NK-92 (cell line): ENCODE measurements around the gene OS9.

ENCODE experiments used
- DNase-seq: peaks from one replicate; lab custom pipeline; 2025; ENCODE audit not compliant: unreplicated experiment; lab: John Stamatoyannopoulos, UW

OS9 gene

GRCh38 chr12:57735952-57736740, 42.2 kb downstream of the OS9 start:
- DNase-seq, result no peak

GRCh38 chr12:57736741-57737466, 43.0 kb downstream of the OS9 start:
- no peak for DNase-seq

DNA sequence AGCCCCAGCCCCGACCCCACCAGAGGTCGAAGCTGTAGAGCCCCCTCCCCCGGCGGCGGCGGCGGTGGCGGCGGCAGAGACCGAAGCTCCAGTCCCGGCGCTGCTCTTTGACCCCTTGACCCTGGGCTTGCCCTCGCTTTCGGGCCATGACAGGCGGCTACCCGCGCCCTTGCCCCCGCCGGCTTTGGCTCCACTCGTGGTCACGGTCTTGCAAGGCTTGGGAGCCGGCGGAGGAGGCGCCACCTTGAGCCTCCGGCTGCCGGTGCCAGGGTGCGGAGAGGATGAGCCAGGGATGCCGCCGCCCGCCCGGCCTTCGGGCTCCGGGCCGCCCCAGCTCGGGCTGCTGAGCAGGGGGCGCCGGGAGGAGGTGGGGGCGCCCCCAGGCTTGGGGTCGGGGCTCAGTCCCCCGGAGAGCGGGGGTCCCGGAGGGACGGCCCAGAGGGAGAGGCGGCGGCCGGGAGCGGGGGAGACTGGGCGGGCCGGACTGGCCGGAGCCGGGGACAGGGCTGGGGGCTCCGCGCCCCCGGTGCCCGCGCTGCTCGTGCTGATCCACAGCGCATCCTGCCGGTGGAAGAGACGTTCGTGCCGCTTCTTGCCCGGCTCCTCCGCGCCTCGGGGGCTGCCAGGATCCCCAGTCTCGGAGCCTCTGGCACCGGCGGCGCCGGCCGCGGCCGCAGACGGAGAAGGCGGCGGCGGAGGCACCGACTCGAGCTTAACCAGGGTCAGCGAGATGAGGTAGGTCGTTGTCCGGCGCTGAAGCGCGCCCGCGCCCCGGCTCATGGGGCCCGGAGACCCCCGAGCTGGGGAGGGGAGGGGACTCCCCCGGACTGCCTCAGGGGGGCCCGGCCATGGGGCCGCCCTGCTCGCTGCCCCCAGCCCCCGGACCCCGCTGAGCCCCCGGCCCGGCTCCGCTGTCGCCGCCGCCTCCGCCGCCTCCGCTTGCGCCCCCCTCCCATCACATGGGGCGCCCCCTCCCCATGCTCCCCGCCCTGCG, 43.8 kb downstream of the OS9 start:
- no peak for DNase-seq

GRCh38 chr12:57738661-57739237, 44.8 kb downstream of the OS9 start, which contains the start of gene AGAP2:
Gene AGAP2 (minus strand): TSS chr12:57738742. CDS start chr12:57738246, 496 bp downstream.
- no peak for DNase-seq

DNA sequence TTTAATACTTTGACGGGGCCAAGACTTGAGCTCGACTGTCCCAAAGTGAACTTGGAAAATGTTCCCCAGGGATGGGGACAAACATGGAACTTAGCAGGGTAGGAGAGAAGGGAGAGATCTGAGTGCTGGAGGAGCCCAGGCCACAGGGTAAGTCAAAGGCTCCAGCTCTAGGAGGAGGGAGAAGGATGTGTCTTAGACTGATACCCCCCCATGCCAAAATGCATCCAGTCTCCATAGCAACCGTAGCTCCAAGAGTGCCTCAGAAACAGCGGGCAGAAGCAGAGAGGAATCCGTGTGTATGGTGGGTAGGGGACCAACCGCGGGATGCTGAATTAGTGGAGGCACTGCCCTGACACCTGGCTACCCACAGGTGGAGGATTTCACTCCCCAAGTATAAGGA, 45.5 kb downstream of the OS9 start:
- no peak for DNase-seq

GRCh38 chr12:57739914-57740538, 46.1 kb downstream of the OS9 start:
- DNase-seq, result no peak

- peak; percentile 34 for DNase-seq
Observed at GRCh38 chr12:57740656-57741412, 46.9 kb downstream of the OS9 start.

GRCh38 chr12:57741413-57741789, 47.5 kb downstream of the OS9 start:
- DNase-seq, result no peak

DNA sequence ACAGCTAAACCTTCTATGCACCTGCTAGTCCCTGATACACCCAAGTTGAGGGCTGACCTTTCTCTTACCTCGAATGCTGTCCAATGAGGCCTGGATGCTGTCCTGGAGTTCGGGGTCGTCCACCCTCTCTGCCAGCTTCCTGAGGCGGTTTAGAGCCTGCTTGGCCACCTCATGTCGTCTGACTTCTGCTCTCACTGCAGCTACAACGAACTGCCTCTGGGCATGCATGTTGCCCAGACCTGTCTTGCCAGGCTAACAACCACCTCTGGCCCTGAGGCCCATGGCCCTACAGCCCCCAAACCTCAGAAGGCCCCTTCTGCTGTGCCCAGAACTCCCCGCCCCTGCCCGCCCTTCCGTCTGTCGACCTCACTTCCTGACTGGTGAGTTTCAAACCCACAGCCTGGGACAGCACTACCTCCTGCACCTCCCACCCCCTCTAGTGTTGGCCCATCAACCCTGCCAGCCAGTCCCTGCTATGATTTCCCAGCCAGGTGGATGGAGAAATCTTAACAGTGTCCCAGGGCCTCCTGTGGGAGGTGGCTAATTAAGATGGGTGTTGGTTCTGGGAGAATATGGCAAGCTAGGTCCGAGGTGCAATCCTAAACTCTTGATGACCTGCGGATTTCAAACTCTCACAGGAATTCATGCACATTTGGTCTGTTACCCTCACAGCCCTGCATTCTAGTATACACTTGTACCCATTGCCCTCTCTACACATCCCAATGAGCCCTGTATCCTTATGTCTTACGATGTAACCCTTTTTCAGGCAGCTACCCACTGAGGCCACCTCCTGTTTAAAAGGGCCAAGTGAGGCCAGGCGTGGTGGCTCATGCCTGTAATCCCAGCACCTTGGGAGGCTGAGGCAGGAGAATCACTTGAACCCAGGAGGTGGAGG, 48.2 kb downstream of the OS9 start:
- DNase-seq, result no peak

DNA sequence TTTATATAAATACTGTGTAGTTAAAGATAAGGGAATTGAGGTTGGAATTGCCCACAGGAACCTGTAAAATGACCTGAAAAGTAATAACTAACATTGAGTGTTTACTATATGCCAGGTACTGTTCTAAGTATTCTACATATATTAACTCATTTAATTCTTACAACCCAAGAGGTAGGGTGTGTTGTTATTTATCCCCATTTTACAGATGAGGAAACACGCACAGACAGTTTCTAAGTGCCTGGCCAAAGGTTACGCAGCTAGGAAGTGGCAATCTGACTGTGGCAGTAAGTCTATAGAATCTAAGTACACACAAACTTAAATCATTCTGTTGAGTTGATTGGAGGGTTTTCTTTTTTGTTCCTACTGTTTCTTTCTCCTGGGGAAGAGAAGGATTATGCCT, 49.8 kb downstream of the OS9 start:
- no peak for DNase-seq

DNA sequence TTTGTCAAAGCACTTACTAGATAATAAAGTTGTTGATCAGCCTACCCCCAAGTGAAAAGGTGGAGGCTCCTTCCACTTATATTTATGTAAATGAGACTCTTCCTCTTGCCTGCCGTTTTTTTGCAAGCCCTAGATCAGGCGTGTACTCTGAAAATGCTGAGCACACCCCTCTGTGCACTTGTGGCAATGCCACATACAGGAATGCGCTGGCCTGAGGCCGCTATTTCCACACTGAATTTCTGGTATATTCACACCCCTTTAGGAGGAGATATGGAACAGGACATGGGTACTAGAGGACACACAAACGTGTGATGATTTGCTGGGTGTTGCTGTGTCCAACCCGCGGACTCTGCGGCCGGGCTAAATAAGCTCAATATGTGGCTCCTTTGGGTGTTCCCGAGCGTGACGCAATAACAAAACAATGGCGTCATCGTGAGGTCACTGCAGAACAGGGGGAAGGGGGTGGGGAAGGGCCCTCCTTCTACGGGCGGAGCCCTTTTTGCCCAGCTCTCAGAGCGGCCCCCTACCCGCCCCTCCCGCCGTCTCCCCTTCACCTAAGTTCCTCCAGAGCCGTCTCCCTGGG, 50.4 kb downstream of the OS9 start:
- no peak for DNase-seq

DNA sequence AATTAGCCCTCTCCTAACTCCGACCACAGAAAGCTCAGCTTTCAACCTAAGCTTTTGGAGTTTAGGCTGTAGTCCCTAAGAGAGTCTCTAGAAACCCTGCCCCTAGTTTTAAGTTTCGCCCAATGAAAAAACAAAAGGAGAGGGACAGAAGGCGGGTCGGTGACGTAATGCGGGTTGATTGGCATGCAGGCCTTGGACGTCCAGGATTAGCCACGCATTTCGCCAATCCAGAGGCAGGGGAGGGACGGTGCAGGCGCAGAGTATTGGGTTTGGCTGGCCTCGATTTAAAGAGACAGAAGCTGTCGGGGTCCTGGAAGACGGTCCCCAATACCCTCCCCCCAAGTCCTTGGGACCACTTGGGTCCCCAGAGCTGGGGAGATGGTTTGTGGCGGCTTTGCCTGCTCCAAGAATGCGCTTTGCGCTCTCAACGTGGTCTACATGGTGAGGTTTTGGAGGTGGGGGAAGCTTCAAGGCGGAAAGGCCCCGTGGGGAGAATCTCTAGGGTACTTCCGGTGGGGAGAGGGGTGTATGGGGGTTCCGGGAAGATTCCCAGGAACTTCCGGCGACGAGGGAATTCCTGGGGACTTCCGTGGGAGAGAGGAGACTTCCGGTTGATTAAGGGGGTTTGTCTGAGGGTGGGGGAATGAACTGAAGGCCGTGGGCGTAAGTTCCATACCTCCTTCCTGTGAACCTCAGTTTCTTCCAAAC, 51.0 kb downstream of the OS9 start, which contains the start of gene TSPAN31:
TSS of gene TSPAN31 (plus strand) at position 263 of the 708 bp plus-strand sequence. CDS start at position 379, 116 bp downstream.
- DNase-seq, result peak; percentile 68

DNA sequence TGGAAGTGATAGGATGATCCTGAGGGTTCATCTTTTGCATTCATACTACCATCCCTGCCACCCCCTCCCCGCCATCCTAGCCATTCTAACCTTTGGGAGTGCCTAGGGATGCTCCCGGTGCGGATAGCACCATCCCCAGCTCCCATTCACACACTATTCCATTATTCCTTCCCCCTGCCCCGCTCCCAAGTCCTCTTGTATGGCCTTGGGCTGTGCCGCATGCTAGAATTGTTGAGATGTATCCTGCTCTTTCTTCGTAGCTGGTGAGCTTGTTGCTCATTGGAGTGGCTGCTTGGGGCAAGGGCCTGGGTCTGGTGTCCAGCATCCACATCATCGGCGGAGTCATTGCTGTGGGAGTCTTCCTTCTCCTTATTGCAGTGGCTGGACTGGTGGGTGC, 51.6 kb downstream of the OS9 start:
- DNase-seq, result no peak

- no peak for DNase-seq
Observed at GRCh38 chr12:57746025-57746424, 52.1 kb downstream of the OS9 start.

DNA sequence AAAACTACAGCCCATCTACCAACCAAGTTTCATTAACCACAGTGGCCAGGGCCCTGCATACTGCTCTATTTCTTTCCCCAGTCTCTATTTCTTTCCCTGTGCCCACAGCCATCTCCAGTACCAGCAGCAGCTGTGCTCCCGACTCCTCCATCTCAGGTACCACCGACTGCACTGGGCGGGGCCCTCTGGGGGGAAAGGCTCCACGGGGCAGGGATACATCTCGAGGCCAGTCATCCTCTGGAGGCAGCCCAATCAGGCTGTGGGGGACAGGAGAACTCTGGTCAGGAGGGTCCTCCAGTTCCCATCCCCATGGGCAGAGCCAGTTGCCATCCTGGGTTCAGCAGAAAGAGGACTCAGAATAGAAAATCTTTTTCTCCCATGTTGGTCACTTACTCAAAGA, 55.1 kb downstream of the OS9 start:
- no peak for DNase-seq

DNA sequence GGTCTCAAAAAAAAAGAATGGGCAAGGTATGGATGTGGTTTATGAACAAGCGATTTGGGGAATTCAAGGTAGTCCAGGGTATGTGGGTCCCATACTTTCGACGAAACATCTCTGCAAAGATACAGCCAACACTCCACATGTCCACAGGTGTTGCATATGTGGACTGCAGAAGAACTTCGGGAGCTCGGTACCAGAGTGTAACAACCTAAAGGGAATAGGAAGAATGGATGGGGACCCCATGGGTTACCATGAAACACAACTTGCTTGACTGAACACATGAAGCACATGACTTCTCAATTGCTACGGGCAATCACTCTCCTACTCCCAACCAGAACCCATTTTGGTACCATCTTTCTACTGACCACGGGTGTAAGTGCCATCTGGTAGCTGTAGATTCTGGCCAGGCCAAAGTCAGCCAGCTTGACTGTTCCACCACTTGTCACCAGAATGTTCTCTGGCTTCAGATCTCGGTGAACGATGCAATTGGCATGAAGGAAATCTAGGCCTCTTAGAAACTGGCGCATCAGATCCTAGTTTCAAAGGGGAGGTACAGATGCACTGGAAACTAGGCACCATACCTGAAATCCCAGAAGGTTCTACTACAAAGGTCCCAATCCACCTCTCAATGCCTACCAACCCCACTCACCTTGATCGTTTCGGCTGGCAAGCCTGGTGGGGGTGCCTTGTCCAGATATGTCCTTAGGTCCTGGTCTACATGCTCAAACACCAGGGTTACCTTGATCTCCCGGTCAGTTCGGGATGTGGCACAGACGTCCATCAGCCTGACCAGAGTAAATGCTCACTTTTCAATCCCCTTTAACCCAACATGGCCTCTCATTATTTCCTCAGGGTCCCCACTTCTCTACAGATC, 56.9 kb downstream of the OS9 start:
- DNase-seq, result no peak

DNA sequence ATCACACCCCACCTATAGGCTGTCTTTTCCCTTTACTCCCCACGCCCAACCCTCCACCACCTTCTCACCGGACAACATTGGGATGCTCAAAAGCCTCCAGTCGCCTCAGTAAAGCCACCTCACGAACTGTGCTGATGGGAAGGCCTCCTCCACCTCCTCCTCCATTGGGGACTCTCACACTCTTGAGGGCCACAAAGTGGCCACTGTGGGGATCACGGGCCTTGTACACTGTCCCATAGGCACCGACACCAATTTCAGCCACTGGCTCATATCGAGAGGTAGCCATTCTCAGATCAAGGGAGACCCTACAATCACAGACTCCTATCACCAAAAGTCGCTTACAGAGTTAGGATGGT, 57.5 kb downstream of the OS9 start:
- DNase-seq, result no peak
